Fibroblast of skin of left biceps (primary cell): Measurements from ENCODE around the gene CNIH4.
"Not testable (repeated sequence)": the region's sequence is repeated elsewhere in the genome, so short reads cannot be mapped to it uniquely, and the experiment has no call there.

ENCODE experiments used
- DNase-seq, 2 experiments: peaks; one replicate each; pipeline ENCODE4 v3.0.0-alpha.2; 2013; ENCODE audit warnings: low read depth in 2 of 2

The CNIH4 gene

DNA sequence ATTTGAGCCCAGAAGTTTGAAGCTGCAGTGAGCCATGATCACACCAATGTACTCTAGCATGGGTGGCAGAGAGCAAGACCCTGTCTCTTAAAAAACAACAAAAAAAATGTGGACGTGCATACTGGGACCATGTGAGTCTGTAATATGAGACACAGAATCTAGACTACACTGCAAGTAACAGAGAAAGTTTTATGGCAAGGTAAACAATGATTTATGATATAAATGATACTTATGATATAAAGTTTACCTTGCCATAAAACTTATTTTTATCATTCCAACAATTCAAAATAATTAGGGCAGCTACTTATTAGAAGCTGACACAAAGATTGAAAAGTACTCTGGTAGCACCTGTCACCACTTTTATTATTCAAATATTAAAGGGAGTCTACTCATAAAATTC lies 43.2 kb downstream of the CNIH4 start:
- DNase-seq, result no peak

DNA sequence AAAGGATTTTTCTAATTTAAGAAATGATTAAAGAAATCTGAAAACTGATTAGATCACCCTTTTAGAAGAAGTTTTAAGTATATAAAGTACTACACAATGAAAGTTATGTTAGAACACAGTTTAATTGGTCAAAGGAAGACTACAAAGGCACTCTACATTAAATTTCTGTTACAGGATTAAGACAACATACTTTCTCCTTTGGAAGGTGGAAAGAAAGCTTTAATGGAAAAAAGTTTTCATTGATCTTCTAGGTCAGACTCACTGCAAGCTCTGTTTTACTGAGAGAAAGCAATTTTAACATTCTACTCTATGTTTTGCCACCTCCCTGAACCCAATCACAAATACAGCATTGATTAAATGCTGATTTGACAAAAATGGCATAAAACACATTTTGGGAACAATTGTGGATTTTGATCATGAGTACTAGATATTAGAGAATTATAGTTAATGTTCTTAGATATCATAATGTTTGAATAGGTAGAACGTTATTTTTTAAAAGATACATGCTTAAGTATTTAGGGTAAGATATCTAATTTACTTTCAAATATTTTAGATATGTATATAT lies 45.9 kb downstream of the CNIH4 start:
- no peak for DNase-seq

DNA sequence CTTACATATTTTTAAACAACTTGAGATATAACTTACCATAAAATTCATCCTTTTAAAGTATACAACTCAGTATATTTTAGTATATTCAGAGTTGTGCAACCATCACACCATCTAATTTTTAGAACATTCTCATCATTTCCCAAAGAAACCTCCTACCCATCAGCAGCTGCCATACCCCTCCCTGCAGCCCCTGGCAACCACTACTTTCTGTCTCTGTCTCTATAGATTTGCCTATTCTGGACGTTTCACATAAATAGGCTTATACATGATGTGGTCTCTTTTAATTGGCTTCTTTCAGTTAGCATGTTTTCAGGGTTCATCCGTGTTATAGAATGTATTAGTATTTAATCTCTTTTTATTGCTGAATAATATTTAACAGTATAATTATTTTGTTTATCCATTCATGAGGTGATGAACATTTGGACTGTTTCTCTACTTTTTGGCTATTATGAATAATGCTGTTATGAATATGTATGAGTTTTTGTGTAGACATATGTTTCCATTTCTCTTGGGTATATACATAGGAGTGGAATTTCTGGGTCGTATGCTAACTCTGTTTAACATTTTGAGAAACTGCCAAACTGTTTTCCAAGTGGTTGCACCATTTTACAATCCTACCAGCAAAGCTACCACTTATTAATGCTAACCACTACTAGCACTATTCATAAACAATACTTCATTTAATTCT lies 48.4 kb downstream of the CNIH4 start:
- no peak for DNase-seq

DNA sequence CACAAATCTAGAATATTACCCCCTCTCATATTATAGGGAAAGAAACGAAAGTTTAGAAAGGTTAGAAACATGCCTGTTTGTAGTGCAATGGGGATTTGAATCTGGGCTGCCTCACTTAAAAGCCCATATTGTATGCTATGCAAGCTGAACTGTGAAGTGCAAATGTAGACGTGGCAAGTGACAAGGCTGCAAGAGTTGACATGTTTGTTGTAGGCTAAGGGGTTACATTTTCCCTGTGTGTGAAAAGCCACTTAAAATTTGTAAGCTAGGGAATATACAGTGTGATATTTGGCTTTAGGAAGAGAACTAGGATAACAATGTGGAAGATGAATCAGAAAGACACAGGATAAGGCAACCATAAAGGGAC lies 48.9 kb downstream of the CNIH4 start:
- DNase-seq, result no peak

DNA sequence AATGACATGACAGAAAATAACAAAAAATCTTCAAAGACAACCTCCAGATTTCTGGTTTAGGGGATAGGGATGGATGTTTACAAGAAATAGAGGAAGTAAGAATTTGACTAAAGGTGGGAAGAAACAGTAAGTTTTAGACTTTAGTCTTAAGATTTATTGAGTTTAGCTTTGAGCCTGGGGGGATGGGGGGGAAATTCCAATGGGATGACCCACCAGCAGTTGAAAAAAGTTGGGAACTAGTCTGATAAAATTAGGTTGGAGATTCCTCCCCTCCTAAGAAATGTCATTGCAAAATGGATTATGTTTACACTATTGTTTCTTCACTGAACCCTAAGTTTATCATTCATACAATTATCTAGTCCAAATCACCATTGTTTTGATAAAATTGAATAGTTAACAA lies 49.5 kb downstream of the CNIH4 start:
- no peak for DNase-seq

DNA sequence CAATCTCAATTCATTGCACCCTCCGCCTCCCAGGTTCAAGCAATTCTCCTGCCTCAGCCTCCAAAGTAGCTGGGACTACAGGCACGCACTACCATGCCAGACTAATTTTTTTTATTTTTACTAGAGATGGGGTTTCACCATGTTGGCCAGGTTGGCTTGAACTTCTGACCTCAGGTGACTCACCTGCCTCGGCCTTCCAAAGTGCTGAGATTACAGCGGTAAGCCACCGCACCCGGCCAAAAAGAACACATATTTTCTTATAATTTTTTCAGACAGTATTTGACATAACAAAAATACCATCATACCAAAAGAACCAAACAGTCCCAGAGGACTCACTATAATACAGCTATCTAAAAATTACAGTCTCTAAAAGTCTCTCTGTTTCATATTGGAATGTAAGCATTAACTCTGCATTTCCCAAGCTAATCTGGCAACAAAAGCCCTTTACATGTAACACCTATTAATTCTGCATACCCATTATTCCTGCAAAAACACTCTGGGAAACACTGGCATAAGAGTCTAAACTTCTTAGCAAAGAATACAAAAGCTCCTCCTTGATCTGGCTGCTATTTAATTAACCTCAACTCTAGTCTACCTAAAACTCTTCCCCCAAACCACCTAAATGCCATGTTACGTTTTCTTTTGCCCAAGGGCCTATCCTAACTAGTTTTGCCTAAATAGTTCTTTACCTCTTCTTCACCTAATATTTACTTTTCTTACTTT lies 51.1 kb downstream of the CNIH4 start:
- DNase-seq, result no peak

DNA sequence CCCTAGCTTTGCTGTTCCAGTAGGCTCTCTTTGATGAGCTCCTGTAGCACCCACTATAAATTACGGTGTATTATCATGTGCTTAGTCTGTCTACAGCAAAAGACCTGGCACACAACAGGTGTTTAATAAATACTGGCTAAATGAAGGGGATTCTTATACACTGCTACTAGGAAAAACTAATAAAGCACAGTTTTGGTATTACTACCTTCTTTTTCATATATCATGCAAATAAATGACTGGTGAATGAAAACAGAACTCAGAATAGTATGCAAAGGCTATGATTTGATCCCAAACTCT lies 51.6 kb downstream of the CNIH4 start:
- DNase-seq, result no peak

DNA sequence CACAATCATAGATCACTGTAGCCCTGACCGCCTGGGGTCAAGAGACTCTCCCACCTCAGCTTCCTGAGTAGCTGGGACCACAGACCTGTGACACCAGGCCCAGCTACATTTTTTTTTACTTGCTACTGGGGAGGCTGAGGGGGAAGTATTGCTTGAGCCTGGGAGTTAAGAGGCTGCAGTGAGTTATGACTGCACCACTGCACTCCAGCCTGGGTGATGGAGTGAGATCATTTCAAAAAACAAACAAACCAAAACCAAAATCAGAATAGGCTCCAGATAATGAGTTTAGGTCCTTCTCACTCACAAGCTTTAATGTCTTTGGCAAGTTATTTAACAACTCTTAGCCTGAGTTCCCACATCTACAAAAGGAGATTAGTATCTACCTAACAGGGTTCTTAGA lies 55.1 kb downstream of the CNIH4 start:
- no peak for DNase-seq

DNA sequence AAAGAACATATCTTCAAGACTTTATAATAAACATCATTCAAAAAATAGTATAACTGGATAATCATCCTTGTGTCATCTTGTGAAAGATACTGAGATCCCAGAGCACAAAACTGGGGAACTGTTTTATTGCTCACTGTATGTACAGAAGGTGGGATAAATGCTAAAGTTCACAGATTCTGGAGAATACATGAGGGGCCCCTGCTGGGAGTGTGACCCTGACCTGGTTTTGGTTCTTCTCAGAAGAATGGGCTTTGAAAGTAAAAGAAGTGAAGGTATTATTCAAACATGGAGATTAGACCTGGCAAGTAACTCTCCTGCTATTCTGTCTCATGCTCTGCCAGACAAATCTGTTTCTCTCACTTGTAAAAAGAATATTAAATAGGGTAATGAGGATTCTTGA lies 63.4 kb downstream of the CNIH4 start:
- DNase-seq, result no peak

DNA sequence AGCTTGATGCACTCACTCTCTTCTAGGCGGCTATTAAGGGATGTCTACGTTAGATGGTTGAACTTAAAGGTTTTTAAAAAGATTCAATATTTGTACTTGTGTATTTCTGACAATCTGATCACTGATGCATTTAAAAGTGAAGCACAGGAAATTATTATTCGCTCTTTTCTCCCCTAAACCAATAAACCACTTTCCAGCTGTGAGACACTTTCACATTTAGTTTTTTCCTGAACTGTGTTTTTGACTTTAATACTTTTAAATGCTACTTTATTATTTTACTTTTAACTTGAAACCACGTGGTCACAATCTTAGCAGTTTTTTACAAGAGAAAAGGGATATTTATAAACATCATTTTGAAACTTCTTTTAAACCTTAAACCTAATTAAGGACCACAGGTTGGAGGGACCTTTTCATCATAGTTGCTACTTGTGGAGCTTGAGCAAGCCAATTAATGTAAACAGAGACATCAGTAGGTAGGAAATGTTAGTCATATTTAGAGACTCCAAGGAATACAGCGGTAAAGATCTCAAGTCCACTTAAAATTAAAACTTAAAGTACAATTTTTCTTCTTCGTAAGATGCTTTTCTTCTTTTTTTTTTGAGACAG lies 68.7 kb downstream of the CNIH4 start:
- DNase-seq, result no peak

DNA sequence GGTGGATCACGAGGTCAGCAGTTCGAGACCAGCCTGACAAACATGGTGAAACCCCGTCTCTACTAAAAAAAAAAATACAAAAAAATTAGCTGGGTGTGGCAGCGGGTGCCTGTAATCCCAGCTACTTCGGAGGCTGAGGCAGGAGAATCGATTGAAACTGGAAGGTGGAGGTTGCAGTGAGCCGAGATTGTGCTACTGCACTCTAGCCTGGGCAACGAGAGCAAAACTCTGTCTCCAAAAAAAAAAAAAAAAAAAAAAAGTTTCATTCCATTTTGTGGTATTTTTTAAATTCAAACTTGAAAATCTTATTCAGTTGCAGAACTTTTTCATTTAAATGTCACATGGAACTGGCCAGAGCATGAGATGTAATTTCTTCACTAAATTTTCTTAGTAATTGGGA lies 70.2 kb downstream of the CNIH4 start:
- DNase-seq, result not testable (repeated sequence)

DNA sequence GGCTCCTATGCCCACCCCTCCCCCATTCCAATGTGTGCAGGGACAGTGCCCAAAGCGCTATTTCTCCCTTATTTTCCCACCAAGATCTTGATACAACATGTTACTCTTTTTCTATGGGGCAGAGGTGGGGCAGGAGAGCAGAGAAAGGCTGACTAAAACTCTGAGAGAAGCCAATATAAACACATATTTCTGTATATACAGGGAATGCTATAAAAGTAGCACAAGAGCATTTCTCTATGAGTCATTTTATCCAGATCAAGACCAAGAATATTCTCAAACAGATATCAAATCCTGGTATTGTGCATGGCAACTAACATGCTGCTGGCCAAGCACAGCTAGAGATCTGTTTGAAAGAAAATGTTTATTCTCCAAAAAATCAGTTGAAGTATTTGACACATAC lies 70.7 kb downstream of the CNIH4 start:
- no peak for DNase-seq

DNA sequence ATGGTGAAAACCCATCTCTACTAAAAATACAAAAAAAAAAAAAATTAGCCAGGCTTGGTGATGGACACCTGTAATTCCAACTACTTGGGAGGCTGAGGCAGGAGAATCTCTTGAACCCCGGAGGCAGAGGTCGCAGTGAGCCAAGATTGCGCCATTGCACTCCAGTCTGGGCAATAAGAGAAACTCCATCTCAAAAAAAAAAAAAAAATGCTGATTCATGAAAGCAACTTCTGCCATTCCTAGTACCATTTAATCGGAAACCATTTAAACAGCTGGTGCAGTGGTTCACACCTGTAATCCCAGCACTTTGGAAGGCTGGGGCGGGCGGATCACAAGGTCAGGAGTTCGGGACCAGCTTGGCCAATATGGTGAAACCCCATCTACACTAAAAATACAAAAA lies 72.0 kb downstream of the CNIH4 start:
- not testable (repeated sequence) for DNase-seq
